Activated CD8-positive, alpha-beta memory T cell treated with anti-CD3 and anti-CD28 coated beads for 4 hours (primary cell): Measurements from ENCODE around the gene FKBP8.

Experiments used
- DNase-seq, 2 donors: peaks; one replicate each; pipeline ENCODE4 v3.0.0-alpha.2; 2020; ENCODE audit warnings: low read depth in 2 of 2

FKBP8 gene

DNA sequence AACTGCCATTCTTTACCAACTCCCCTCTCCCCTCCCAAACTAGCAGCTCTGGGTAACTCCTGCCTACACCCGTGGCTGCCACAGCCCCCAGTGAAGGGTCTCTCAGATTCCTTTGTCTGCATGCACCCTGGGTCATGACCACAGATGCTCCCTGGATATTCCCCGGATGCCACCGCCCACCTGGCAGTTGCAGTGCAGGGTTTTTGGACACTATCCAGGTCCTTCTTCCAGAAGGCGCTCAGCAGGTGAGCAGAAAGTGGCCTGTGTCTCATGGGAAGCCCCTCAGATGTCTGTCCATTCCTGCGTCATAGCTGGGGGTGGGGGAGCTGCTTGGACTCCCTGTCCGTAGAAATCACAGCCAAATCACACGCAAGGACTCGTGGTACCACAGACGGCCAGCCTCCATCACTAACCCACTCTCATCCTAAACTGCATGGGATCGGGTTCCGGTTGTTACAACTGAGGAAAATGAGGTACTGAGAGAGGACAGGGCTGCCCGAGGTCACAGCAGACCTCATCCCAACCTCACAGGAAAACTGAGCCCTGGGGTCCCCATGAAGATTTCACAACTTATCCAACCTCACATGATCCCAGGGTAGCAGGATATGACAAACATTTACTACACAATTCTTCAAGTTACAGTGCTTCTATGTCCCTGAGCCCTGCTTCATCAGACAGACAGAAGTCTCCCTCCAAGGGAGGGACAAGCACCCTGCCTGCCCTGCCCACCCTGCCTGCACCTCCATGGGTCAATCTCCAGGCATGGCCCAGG, 60.1 kb downstream of the FKBP8 start:
- no peak for DNase-seq
